AG04449 (cell line): ENCODE data around the gene GRXCR1.

Source experiments
- CTCF ChIA-PET: fragments of 350-600 bp; formaldehyde crosslinking; extraction: SDS; loops from one replicate; lab custom pipeline; 2021; ENCODE audit warnings: antibody characterized with exemption; lab: Yijun Ruan, JAX
- POLR2A ChIA-PET: fragments of 400-600, 350-600 bp; formaldehyde crosslinking; extraction: SDS; loops from one replicate; lab custom pipeline; 2020; ENCODE audit warnings: antibody characterized with exemption, inconsistent platforms; lab: Yijun Ruan, JAX
- DNase-seq: peaks from one replicate; pipeline ENCODE4 v3.0.0-alpha.2; 2010; ENCODE audit warnings: low read depth, low spot score
- H3K4me3 ChIP-seq: 2 replicates; pipeline ENCODE4 v1.5.1; 2011; ENCODE audit warnings: low read depth, mild to moderate bottlenecking, control low read depth, low read length
- TF ChIP-seq, protein P1 (sequence below): IDR thresholded peaks from one replicate; pipeline ENCODE4 v1.5.1; 2011; ENCODE audit warnings: mild to moderate bottlenecking, moderate library complexity, low read length, control low read depth, inconsistent platforms; ENCODE audit not compliant: insufficient read depth; ENCODE audit errors: missing control alignments

GRXCR1 gene

DNA sequence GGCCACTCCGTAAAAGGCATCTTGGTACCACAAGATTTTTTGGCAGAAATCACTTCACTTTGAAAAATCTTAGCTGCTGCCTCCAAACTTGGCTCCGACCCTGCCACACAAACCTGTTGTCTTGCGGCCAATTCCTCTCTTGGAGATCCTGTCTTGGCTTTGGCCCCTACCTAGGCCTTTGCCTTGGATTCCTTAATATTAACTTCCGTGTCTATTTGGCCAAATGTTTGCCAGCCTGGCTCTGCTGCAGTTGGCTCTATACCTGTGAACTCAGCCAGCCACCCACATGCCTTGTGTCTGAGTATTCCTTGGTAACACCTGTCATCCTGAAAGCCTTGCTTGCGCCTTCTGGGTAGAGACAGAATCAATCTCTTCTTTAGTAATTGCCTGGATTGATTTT lies 12.5 kb downstream of the GRXCR1 start:
- CTCF ChIA-PET: no interaction called here
- POLR2A ChIA-PET: no interaction called here
- DNase-seq: no peak
- TF ChIP-seq, protein P1, sequence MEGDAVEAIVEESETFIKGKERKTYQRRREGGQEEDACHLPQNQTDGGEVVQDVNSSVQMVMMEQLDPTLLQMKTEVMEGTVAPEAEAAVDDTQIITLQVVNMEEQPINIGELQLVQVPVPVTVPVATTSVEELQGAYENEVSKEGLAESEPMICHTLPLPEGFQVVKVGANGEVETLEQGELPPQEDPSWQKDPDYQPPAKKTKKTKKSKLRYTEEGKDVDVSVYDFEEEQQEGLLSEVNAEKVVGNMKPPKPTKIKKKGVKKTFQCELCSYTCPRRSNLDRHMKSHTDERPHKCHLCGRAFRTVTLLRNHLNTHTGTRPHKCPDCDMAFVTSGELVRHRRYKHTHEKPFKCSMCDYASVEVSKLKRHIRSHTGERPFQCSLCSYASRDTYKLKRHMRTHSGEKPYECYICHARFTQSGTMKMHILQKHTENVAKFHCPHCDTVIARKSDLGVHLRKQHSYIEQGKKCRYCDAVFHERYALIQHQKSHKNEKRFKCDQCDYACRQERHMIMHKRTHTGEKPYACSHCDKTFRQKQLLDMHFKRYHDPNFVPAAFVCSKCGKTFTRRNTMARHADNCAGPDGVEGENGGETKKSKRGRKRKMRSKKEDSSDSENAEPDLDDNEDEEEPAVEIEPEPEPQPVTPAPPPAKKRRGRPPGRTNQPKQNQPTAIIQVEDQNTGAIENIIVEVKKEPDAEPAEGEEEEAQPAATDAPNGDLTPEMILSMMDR: no peak
- no peak overlapping the region for H3K4me3 ChIP-seq

DNA sequence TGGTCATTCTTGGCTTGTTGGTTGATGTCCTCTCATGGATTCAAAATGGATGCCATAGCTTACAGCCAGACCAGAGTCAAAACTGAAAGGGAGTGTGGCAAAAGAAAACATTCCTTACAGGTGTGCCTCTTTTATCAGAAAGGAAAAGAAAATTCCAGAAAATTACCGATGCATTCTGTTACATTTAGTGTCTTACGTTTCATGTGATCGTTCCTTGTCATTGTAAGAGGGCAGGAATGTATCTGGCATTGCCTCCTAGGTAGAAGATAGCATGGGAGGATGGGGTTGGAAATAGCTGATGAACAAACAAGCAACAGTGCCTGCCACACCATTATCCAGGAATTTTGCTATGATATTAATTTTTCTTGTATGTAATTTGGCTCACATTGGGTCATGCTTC lies 13.1 kb downstream of the GRXCR1 start:
- H3K4me3 ChIP-seq: no peak overlapping the region
- TF ChIP-seq, protein P1: no peak
- POLR2A ChIA-PET: no interaction called here
- DNase-seq: no peak
- CTCF ChIA-PET: no interaction called here

DNA sequence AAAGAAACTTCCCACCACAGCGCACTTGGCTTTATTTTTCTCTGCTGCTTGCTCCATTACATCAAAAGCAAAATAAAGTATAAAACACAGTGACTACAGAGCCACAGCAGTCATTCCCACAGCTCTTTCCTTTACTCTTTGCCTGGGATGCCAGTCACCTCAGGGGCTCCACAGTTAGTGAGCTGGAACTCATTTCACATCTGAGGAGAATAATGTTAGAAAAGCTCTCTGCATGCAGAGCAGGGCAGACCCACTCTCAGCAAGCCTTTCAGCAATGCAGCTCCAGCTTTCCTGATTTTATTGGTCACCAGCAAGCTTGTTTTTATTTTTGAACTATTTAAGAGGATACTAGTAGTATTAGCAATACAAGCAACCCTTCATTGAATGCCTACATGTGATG lies 13.8 kb downstream of the GRXCR1 start:
- TF ChIP-seq, protein P1: no peak
- CTCF ChIA-PET: no interaction called here
- H3K4me3 ChIP-seq: no peak overlapping the region
- POLR2A ChIA-PET: no interaction called here
- no peak for DNase-seq

DNA sequence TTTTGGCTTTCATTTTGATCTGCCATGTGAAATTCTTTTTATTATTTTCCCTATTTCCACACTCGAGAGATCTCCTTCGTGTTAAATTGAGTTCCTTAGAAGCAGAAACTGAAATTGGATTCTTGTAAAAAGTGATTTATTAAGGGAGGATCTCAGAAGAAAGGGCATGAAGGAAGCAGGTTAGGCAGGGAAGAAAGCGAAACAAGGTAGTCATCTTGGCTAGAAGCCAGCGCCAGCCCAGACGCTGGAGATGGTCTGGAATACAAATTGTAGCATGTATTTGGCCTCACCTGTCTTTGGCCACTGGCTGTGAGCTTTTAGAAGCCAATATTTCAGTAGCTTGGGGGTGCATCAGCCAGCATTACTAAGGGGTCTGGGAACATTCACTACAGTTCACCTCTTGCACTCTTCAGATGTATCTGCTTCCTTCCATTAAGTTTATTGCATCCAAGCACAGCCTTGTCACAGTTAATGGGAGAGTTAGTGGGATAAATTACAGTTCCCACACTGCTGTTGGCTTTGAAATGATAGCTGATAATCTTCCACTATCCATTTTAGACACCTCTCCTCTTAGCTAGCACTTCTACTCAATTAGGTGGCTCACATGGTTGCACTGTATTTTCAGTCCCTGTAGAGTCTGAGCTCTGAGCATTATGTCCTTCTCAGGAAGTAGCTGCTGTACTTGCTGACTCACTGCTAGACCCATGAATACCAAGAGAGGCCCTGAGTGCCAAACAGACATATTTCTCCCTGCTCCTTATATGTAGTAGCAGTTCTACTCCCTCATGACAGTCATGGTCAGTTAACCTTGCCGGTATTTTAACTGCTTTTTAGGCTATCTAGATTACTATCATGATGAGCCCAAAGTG lies 14.6 kb downstream of the GRXCR1 start:
- TF ChIP-seq, protein P1: no peak
- H3K4me3 ChIP-seq: no peak overlapping the region
- ChIA-PET CTCF (no interaction called here), POLR2A (no interaction called here)
- DNase-seq: no peak

DNA sequence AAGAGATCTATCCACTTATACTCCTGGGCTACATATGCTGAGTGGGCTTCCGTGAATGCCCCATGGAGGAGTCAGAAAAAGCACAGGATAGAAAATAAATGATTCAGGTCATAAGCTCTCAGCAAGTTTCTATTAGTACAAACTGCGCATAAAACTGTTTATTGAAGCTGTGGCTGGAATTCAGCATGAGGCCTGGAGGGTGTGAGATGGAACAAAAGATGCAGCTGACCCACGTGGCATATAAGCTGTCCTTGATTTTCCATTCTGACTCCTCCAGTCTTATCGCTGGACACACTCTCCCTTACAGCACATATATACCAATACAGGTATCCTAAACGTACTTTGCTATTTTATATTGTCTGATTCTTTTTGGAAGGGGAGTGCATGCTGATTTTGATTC lies 17.9 kb downstream of the GRXCR1 start:
- TF ChIP-seq, protein P1: no peak
- CTCF ChIA-PET: no interaction called here

DNA sequence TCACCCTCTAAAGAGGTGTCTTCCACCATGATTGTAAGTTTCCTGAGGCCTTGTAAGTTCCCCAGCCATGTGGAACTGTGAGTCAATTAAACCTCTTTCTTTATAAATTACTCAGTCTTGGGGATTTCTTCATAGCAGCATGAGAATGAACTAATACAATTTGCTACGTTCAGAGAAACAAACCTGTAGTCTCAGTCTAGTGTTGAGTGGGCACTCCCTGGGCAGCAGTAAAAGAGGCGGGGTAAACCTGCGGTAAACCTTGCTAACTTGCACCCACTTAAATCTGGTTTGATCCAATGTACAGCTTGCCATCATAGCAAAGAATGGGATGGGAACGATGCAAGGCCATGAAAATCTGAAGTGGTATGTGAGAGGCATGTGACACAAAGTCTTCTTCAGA lies 22.4 kb downstream of the GRXCR1 start:
- ChIA-PET POLR2A (no interaction called here), CTCF (no interaction called here)
- DNase-seq: no peak
- no peak overlapping the region for H3K4me3 ChIP-seq
- TF ChIP-seq, protein P1: no peak

More for the DNA sequence above, 17.9 kb downstream of the GRXCR1 start:
- no peak for DNase-seq
- no peak overlapping the region for H3K4me3 ChIP-seq
- POLR2A ChIA-PET: no interaction called here
